ENCODE data around the gene CCDC190. TPM values are rescaled to one million over a fixed set of nuclear protein-coding genes. Genes with fewer than 3 reads are reported as not detected.
"Not testable (repeated sequence)": the region's sequence is repeated elsewhere in the genome, so short reads cannot be mapped to it uniquely, and the experiment has no call there.

Gene CCDC190
- total and polyA plus RNA-seq, 2 experiments from 2014 or later = not detected

- no peak overlapping the region for H3K27ac ChIP-seq
- no peaks in the 10 kb centered on the region for H3K9me3 ChIP-seq (ENCODE audit: low read depth)
- no peaks in the 10 kb centered on the region for H3K27me3 ChIP-seq
- no peaks in the 10 kb centered on the region for H3K4me1 ChIP-seq (ENCODE audit: low read depth)
- H3K36me3 ChIP-seq = no peaks in the 10 kb centered on the region
- H3K4me3 ChIP-seq = no peak overlapping the region
- DNase-seq (ENCODE audit: low read depth in 1 of 2, low spot score in 1 of 2) = peak; percentile 76 to 90
- TF ChIP-seq CTCF (IDR thresholded peaks at IDR 0.05; ENCODE audit: low read depth, low read length) = peak; percentile 83
Measured at GRCh38 chr1:162878000-162878596, 17.1 kb upstream of the CCDC190 start.

GRCh38 chr1:162877412-162877811 is 16.4 kb upstream of the CCDC190 start:
- H3K4me1 ChIP-seq (ENCODE audit: low read depth) = no peaks in the 10 kb centered on the region
- no peak for TF ChIP-seq CTCF (IDR thresholded peaks at IDR 0.05; ENCODE audit: low read depth, low read length)
- no peak overlapping the region for H3K27ac ChIP-seq
- no peaks in the 10 kb centered on the region for H3K36me3 ChIP-seq
- DNase-seq (ENCODE audit: low read depth in 1 of 2, low spot score in 1 of 2) = no peak
- no peak overlapping the region for H3K4me3 ChIP-seq
- no peaks in the 10 kb centered on the region for H3K9me3 ChIP-seq (ENCODE audit: low read depth)
- no peaks in the 10 kb centered on the region for H3K27me3 ChIP-seq

GRCh38 chr1:162876751-162877150 is 15.8 kb upstream of the CCDC190 start:
- DNase-seq (ENCODE audit: low read depth in 1 of 2, low spot score in 1 of 2) = no peak
- H3K4me1 ChIP-seq (ENCODE audit: low read depth) = no peaks in the 10 kb centered on the region
- no peaks in the 10 kb centered on the region for H3K36me3 ChIP-seq
- no peaks in the 10 kb centered on the region for H3K9me3 ChIP-seq (ENCODE audit: low read depth)
- H3K27me3 ChIP-seq = no peaks in the 10 kb centered on the region
- no peak for TF ChIP-seq CTCF (IDR thresholded peaks at IDR 0.05; ENCODE audit: low read depth, low read length)
- no peak overlapping the region for H3K27ac ChIP-seq
- no peak overlapping the region for H3K4me3 ChIP-seq

GRCh38 chr1:162873671-162874666 is 13.0 kb upstream of the CCDC190 start:
- H3K4me1 ChIP-seq (ENCODE audit: low read depth) = no peaks in the 10 kb centered on the region
- H3K36me3 ChIP-seq = no peaks in the 10 kb centered on the region
- H3K4me3 ChIP-seq = no peak overlapping the region
- H3K9me3 ChIP-seq (ENCODE audit: low read depth) = no peaks in the 10 kb centered on the region
- H3K27ac ChIP-seq = no peak overlapping the region
- peak in 1 of 2 donors; percentile 79 for DNase-seq (ENCODE audit: low read depth in 1 of 2, low spot score in 1 of 2)
- TF ChIP-seq CTCF (IDR thresholded peaks at IDR 0.05; ENCODE audit: low read depth, low read length) = peak; percentile 44
- no peaks in the 10 kb centered on the region for H3K27me3 ChIP-seq

GRCh38 chr1:162872981-162873380 is 12.0 kb upstream of the CCDC190 start:
- Histone ChIP-seq H3K4me3 (no peak overlapping the region), H3K36me3 (no peaks in the 10 kb centered on the region), H3K9me3 (ENCODE audit: low read depth) (no peaks in the 10 kb centered on the region), H3K27ac (no peak overlapping the region), H3K4me1 (ENCODE audit: low read depth) (no peaks in the 10 kb centered on the region), H3K27me3 (no peaks in the 10 kb centered on the region)
- no peak for TF ChIP-seq CTCF (IDR thresholded peaks at IDR 0.05; ENCODE audit: low read depth, low read length)
- DNase-seq (ENCODE audit: low read depth in 1 of 2, low spot score in 1 of 2) = no peak

- not testable (repeated sequence) for H3K27ac ChIP-seq; H3K4me1 ChIP-seq (ENCODE audit: low read depth)
Measured at GRCh38 chr1:162871417-162871816, 10.4 kb upstream of the CCDC190 start.

More at GRCh38 chr1:162871417-162871816, 10.4 kb upstream of the CCDC190 start:
- not testable (repeated sequence) for DNase-seq (ENCODE audit: low read depth in 1 of 2, low spot score in 1 of 2); H3K36me3 ChIP-seq; H3K4me3 ChIP-seq; H3K27me3 ChIP-seq; H3K9me3 ChIP-seq (ENCODE audit: low read depth)

Data from cardiac muscle cell (in vitro differentiated cells and primary cell).